GM13976 (cell line): ENCODE measurements around the gene NAALADL2.

Experiments used
- DNase-seq: peaks from one replicate; pipeline ENCODE4 v3.0.0; 2012; ENCODE audit warnings: low spot score
- in situ Hi-C: fragments of 300-500 bp; cut with MboI; formaldehyde crosslinking; loops from one replicate; pipeline ENCODE4 v1.12.0; 2022; ENCODE audit warnings: low sequenced_read_pairs, mixed read lengths, inconsistent platforms; ENCODE audit not compliant: unreplicated experiment
- TF ChIP-seq, protein P1 (sequence below): IDR thresholded peaks from 2 replicates; pipeline ENCODE4 v1.5.1; 2012; ENCODE audit warnings: borderline replicate concordance, mild to moderate bottlenecking; ENCODE audit not compliant: insufficient read depth; ENCODE audit errors: extremely low read depth, missing control alignments, control extremely low read depth

Gene NAALADL2

DNA sequence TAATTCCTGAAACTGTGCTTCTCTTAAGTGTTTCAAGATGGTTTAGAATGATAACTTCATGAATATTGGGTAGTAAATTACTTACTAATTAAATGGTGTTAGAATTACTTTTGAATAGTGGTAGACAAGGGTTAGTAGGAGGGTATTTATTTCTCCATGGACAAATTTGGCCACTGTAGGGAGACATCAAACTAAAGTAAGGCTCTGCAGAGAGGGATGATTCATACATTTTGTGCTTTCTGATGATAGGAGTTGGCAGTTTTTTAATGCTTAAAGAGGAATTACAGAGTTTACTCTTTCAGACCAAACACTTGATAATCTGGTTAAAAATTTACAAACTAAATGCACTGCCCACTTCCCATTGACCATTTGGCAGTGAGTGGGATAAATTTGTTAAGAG lies 127.6 kb downstream of the NAALADL2 start:
- DNase-seq, result no peak
- TF ChIP-seq, protein P1, sequence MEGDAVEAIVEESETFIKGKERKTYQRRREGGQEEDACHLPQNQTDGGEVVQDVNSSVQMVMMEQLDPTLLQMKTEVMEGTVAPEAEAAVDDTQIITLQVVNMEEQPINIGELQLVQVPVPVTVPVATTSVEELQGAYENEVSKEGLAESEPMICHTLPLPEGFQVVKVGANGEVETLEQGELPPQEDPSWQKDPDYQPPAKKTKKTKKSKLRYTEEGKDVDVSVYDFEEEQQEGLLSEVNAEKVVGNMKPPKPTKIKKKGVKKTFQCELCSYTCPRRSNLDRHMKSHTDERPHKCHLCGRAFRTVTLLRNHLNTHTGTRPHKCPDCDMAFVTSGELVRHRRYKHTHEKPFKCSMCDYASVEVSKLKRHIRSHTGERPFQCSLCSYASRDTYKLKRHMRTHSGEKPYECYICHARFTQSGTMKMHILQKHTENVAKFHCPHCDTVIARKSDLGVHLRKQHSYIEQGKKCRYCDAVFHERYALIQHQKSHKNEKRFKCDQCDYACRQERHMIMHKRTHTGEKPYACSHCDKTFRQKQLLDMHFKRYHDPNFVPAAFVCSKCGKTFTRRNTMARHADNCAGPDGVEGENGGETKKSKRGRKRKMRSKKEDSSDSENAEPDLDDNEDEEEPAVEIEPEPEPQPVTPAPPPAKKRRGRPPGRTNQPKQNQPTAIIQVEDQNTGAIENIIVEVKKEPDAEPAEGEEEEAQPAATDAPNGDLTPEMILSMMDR, result no peak

DNA sequence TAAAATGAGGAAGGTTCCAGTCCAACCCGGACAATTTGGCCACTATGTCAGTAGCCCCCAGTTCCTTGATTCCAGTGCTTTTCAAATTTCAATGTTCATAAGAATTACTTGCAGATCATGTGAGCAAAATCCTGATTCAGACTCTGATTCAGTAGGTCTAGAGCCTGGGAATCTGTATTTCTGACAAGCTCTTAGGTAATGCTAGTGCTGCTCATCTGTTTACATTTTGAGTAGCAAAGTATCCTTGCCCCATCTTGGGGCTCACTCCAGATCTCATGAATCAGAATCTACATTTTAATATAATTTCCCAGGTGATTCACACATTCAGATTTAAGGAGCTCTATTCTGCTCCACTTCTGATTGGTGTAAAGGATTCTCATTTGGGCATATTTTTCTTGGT lies 142.0 kb downstream of the NAALADL2 start:
- TF ChIP-seq, protein P1, result no peak
- no peak for DNase-seq
- in situ Hi-C loops, result no loop called here

More for the DNA sequence above, 127.6 kb downstream of the NAALADL2 start:
- in situ Hi-C loops, result no loop called here

DNA sequence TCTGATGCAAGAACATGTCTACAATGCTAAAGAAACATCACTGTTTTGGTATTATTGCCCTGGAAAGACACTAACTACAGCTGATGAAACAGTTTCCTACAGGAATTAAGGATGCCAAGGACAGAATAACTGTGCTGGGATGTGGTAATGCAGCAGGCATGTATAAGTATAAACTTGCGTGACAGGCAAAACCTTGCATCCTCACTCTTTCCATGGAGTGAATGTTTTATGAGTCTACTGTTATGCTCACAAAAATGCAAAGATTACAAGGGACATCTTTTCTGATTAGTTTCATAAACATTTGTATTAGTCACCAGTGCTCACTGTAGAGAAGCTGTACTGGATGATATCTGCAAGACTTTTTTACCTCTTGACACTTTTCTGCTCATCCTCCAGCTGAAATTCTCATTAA lies 143.6 kb downstream of the NAALADL2 start:
- DNase-seq, result no peak
- in situ Hi-C loops, result no loop called here
- TF ChIP-seq, protein P1, result no peak

DNA sequence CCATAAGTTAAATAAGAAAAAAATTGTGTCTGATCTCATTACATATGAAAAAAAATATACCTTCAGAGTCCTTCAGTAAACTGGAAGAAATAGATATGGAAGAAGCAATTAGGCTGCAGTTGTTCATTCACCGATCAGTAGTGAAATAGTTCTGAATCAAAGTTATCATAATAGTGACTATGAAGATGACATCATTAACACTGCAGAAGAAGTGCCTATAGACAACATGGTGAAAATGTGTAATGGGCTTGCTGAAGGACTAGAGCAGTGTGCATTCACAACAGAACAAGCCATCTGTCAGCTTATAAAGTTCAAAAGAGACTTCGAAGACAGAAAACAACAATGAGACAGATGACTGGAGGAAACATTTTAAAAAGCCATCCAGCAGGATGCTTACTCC lies 144.5 kb downstream of the NAALADL2 start:
- in situ Hi-C loops, result no loop called here
- TF ChIP-seq, protein P1, result no peak
- DNase-seq, result no peak

DNA sequence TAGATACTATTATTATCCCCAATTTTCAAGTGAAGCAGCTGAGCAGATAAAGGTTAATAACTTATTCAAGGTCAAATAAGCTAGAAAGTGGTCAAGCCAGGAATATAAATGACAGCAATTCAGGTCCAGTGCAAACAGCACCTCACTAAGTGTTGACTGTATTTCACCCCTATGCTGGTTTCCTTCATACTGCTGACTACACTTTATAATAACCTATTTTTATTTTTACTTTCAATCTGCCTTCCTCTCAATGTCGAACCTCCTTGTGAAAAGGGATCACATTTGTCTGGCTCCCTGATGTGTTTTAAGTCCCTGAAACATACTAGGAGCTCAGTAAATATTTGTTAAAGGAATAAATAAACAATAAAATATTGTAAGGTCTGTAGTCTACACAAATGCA lies 146.1 kb downstream of the NAALADL2 start:
- TF ChIP-seq, protein P1, result no peak
- no peak for DNase-seq
- in situ Hi-C loops, result no loop called here

DNA sequence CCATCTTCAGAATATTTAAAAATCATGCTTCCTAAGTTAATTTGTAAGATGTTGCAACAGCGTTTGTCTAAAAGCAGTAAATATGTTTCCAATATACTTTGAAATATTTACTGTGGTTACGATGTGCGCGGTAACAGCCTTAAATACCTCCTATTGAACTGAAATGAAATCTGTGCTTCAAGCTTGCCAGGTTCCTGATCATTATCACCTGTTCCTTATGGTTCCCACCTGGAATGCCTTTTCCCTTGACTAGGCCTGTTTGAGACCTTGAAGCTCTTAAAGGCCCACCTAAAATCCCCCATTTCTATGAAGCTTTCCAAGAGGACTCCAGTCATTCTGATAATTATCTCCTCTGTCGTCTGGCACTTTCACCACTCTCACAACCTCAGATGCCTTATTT lies 146.7 kb downstream of the NAALADL2 start:
- in situ Hi-C loops, result no loop called here

More for the DNA sequence above, 146.7 kb downstream of the NAALADL2 start:
- DNase-seq, result no peak
- TF ChIP-seq, protein P1, result no peak
